ENCODE data around the gene MANBA.

DNA sequence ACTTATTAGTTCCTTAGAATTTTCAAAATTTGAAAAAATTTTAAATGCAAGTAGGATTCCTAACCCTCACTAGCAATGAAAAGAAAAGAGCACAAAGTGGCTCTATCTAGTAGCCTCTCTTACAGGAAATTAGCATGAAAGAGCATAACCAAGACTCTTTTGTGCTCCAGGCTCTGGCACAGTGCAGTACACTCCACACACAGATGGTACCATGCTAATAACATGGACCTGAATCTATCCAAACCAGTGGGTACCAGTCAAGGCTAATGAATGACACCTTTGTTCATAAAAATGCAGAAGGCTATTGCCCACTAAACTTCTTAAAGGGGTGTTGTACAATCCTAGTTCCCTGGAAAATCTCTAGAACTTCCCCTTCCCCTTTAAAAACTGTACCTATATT lies 119.0 kb downstream of the MANBA start:
- TF ChIP-seq, protein P1, sequence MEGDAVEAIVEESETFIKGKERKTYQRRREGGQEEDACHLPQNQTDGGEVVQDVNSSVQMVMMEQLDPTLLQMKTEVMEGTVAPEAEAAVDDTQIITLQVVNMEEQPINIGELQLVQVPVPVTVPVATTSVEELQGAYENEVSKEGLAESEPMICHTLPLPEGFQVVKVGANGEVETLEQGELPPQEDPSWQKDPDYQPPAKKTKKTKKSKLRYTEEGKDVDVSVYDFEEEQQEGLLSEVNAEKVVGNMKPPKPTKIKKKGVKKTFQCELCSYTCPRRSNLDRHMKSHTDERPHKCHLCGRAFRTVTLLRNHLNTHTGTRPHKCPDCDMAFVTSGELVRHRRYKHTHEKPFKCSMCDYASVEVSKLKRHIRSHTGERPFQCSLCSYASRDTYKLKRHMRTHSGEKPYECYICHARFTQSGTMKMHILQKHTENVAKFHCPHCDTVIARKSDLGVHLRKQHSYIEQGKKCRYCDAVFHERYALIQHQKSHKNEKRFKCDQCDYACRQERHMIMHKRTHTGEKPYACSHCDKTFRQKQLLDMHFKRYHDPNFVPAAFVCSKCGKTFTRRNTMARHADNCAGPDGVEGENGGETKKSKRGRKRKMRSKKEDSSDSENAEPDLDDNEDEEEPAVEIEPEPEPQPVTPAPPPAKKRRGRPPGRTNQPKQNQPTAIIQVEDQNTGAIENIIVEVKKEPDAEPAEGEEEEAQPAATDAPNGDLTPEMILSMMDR (IDR thresholded peaks at IDR 0.05; ENCODE audit: low read depth, low read length, poor library complexity, severe bottlenecking), result no peak
- TF ChIP-seq EZH2phosphoT487 (IDR thresholded peaks at IDR 0.05; ENCODE audit: borderline replicate concordance, low read length), result no peak

Data from DOHH2 (cell line).